ENCODE results near the gene LARP7. TPM values are rescaled to one million over a fixed set of nuclear protein-coding genes. Genes with fewer than 3 reads are reported as not detected.
"Not testable (repeated sequence)": the region's sequence is repeated elsewhere in the genome, so short reads cannot be mapped to it uniquely, and the experiment has no call there.

LARP7 gene
- total RNA-seq, 1 donor from 2014 or later, result 14.2 TPM

DNA sequence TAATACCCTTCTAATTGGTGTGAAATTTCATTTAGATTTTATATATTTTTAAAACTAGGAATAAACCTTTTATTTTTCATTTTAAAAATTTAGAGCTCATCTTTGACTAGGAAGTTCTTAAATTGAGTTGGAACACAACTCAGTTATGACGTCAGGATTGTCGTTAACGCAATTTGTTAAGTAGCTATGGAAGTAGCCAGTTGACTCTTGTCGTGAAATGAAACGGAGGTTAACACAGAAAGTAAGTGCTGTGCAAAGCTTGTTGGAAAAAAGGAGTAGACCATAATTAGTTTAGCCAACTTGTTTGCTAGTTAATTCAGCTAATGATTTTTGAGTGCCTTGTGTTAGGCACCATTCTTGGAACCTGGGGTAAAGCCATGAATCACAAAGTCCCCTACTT lies 18.3 kb downstream of the LARP7 start:
- no peak overlapping the region for H3K4me3 ChIP-seq (ENCODE audit: low read depth, low read length)
- DNase-seq (ENCODE audit: low read depth) (no peak), FAIRE-seq (no peak)
- H3K36me3 ChIP-seq (ENCODE audit: control insufficient read depth, insufficient read depth, low read length), result peaks cover 6% of the 10 kb centered on the region
- TF ChIP-seq, protein P1, sequence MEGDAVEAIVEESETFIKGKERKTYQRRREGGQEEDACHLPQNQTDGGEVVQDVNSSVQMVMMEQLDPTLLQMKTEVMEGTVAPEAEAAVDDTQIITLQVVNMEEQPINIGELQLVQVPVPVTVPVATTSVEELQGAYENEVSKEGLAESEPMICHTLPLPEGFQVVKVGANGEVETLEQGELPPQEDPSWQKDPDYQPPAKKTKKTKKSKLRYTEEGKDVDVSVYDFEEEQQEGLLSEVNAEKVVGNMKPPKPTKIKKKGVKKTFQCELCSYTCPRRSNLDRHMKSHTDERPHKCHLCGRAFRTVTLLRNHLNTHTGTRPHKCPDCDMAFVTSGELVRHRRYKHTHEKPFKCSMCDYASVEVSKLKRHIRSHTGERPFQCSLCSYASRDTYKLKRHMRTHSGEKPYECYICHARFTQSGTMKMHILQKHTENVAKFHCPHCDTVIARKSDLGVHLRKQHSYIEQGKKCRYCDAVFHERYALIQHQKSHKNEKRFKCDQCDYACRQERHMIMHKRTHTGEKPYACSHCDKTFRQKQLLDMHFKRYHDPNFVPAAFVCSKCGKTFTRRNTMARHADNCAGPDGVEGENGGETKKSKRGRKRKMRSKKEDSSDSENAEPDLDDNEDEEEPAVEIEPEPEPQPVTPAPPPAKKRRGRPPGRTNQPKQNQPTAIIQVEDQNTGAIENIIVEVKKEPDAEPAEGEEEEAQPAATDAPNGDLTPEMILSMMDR (IDR thresholded peaks at IDR 0.05; ENCODE audit: insufficient read depth, low read length, severe bottlenecking), result no peak
- no peaks in the 10 kb centered on the region for H3K27me3 ChIP-seq (ENCODE audit: control insufficient read depth, insufficient read depth, low read length)

DNA sequence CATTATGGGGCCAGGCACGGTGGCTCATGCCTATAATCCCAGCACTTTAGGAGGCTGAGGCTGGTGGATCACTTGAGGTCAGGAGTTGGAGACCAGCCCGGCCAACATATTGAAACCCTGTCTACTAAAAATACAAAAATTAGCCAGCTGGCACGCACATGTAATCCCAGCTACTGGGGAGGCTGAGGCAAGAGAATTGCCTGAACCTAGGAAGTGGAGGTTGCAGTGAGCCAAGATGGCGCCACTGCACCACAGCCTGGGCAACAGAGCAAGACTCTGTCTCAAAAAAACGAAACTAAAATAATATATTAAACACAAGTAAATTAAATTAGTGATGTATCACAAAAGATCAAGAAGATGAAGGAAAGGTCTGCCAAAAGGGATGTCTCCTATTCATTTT lies 19.2 kb downstream of the LARP7 start:
- H3K36me3 ChIP-seq (ENCODE audit: control insufficient read depth, insufficient read depth, low read length); H3K4me3 ChIP-seq (ENCODE audit: low read depth, low read length); H3K27me3 ChIP-seq (ENCODE audit: control insufficient read depth, insufficient read depth, low read length); FAIRE-seq; DNase-seq (ENCODE audit: low read depth): not testable (repeated sequence)

DNA sequence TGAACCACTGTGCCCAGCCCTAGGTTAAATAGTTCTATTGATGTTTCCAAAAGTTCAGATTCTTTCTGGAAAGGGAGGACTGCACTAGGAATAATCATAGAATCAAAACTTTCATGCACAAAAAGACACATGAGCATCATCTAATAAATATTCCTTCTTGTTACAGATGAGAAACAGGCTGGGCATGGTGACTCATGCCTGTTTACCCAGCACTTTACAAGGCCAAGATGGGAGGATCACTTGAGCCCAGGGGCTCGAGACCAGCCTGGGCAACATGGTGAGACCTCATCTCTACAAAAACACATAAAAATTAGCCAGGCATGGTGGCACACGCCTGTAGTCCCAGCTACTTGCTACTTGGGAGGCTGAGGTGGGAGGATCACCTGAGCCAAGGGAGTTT lies 27.7 kb downstream of the LARP7 start:
- peak; percentile 39 for DNase-seq (ENCODE audit: low read depth)
- TF ChIP-seq, protein P1 (IDR thresholded peaks at IDR 0.05; ENCODE audit: insufficient read depth, low read length, severe bottlenecking), result no peak
- FAIRE-seq, result no peak
- no peaks in the 10 kb centered on the region for H3K36me3 ChIP-seq (ENCODE audit: control insufficient read depth, insufficient read depth, low read length)
- no peaks in the 10 kb centered on the region for H3K27me3 ChIP-seq (ENCODE audit: control insufficient read depth, insufficient read depth, low read length)
- H3K4me3 ChIP-seq (ENCODE audit: low read depth, low read length), result no peak overlapping the region

DNA sequence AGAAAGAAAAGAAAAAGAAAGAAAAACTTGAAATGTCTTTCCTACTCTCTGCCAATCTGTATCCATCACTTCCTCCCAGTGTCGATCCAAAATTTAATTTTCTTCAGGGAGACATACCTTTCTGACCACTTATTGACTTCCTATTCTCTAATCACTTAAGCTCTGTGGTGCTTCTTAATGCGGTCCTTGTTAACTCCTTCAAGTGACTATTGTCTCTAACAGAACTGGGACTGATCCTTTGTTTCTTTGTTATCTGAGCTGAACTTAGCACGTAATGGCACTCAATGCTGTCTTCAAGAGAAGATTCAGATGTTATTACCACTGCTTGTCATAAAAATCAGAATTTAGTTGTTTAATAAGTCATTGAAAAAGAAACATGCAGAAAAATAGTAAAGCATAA lies 31.2 kb downstream of the LARP7 start:
- H3K4me3 ChIP-seq (ENCODE audit: low read depth, low read length), result no peak overlapping the region
- no peaks in the 10 kb centered on the region for H3K36me3 ChIP-seq (ENCODE audit: control insufficient read depth, insufficient read depth, low read length)
- FAIRE-seq (no peak), DNase-seq (ENCODE audit: low read depth) (no peak)
- TF ChIP-seq, protein P1 (IDR thresholded peaks at IDR 0.05; ENCODE audit: insufficient read depth, low read length, severe bottlenecking), result no peak
- no peaks in the 10 kb centered on the region for H3K27me3 ChIP-seq (ENCODE audit: control insufficient read depth, insufficient read depth, low read length)

DNA sequence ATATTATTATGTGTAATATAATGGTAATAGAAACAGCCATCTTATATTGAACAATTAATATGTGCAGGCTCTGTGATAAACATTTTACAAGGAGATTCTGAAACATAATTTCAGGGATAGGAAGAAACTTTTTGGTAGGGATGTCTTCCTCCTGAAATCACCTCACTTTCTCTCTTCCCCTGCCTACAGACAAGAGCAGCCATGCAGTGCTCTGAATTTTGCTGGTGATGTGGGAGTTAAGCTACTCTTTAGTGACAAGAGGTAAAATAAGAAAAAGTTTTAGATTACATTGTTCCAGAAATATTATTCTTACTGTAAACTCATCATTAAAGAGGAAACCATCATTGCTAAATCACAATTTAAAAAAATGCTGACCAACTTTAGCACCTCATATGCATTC lies 36.1 kb downstream of the LARP7 start:
- Histone ChIP-seq H3K36me3 (ENCODE audit: control insufficient read depth, insufficient read depth, low read length) (no peaks in the 10 kb centered on the region), H3K27me3 (ENCODE audit: control insufficient read depth, insufficient read depth, low read length) (no peaks in the 10 kb centered on the region), H3K4me3 (ENCODE audit: low read depth, low read length) (no peak overlapping the region)
- TF ChIP-seq, protein P1 (IDR thresholded peaks at IDR 0.05; ENCODE audit: insufficient read depth, low read length, severe bottlenecking), result no peak
- FAIRE-seq (no peak), DNase-seq (ENCODE audit: low read depth) (no peak)

DNA sequence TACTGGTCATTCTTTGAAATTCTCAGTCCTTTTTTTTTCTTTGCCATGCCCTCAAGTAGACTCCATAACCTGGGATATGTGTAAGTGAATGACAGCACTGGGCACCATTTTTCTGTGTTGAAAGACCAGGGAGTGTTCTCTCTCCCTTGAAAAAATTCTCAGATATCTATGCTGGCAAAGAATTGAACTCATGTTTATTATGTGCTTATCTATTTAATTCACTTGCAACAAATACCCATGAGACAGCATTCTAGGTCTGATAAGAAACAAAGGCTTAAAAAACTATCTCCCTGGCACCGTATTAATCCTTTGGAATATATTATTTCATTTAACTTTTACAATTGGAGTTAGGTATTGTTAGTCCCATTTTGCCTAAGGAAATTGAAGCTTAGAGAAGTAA lies 36.7 kb downstream of the LARP7 start:
- FAIRE-seq, result no peak

More for the DNA sequence above, 36.7 kb downstream of the LARP7 start:
- Histone ChIP-seq H3K36me3 (ENCODE audit: control insufficient read depth, insufficient read depth, low read length) (no peaks in the 10 kb centered on the region), H3K27me3 (ENCODE audit: control insufficient read depth, insufficient read depth, low read length) (no peaks in the 10 kb centered on the region), H3K4me3 (ENCODE audit: low read depth, low read length) (no peak overlapping the region)
- TF ChIP-seq, protein P1 (IDR thresholded peaks at IDR 0.05; ENCODE audit: insufficient read depth, low read length, severe bottlenecking), result no peak
- no peak for DNase-seq (ENCODE audit: low read depth)

Measured in bronchial epithelial cell (primary cell).